CD4-positive, alpha-beta memory T cell (primary cell): ENCODE measurements around the gene CAVIN3. TPM values are rescaled to one million over a fixed set of nuclear protein-coding genes. Genes with fewer than 3 reads are reported as not detected.

ENCODE experiments used
- CTCF ChIA-PET: fragments of 350-600 bp; sonication (Branson Sonifier 250); formaldehyde crosslinking; loops from one replicate; lab custom pipeline; 2021; ENCODE audit warnings: inconsistent platforms; ENCODE audit not compliant: partially characterized antibody; lab: Charles Lee
- POLR2A ChIA-PET: fragments of 350-600 bp; sonication (Branson Sonifier 250); formaldehyde crosslinking; loops from one replicate; lab custom pipeline; 2021; ENCODE audit not compliant: partially characterized antibody; lab: Charles Lee
- DNase-seq, 5 donors: peaks; one replicate each; pipeline versions ENCODE4 v3.0.0 to v3.0.0-alpha.2; 2020 to 2022; ENCODE audit warnings: mixed read lengths in 1 of 5
- H3K27ac ChIP-seq: one replicate; pipeline ENCODE4 v1.7.0; 2013; ENCODE audit warnings: low read depth, low read length
- H3K27me3 ChIP-seq: 2 replicates; pipeline ENCODE4 v1.7.0; 2013; ENCODE audit warnings: mild to moderate bottlenecking, low read length, moderate library complexity; ENCODE audit not compliant: insufficient read depth
- H3K36me3 ChIP-seq: 2 replicates; pipeline ENCODE4 v1.7.0; 2013; ENCODE audit warnings: mild to moderate bottlenecking, low read length, moderate library complexity; ENCODE audit not compliant: insufficient read depth
- H3K4me1 ChIP-seq: 2 replicates; pipeline ENCODE4 v1.7.0; 2013; ENCODE audit warnings: mild to moderate bottlenecking, low read length, moderate library complexity; ENCODE audit not compliant: insufficient read depth
- H3K4me3 ChIP-seq, 2 donors: one replicate each; pipeline ENCODE4 v1.7.0; 2013; ENCODE audit warnings: low read length in 2 of 2, mild to moderate bottlenecking in 1 of 2
- H3K9me3 ChIP-seq, 2 donors: one replicate each; pipeline ENCODE4 v1.7.0; 2013; ENCODE audit warnings: low read length in 2 of 2, control low read depth in 1 of 2; ENCODE audit not compliant: control insufficient read depth in 1 of 2
- H3K27ac Mint-ChIP-seq, 7 donors: one replicate each; pipeline ENCODE4 v1.8.0; 2020 to 2021; ENCODE audit warnings: mixed read lengths in 7 of 7, mild to moderate bottlenecking in 6 of 7, inconsistent platforms in 3 of 7, moderate library complexity in 3 of 7
- H3K27me3 Mint-ChIP-seq, 2 donors: one replicate each; pipeline ENCODE4 v1.8.0; 2020 to 2021; ENCODE audit warnings: mixed read lengths in 2 of 2
- H3K36me3 Mint-ChIP-seq, 2 donors: one replicate each; pipeline ENCODE4 v1.8.0; 2020 to 2021; ENCODE audit warnings: mixed read lengths in 2 of 2, inconsistent platforms in 1 of 2, mild to moderate bottlenecking in 1 of 2
- H3K4me1 Mint-ChIP-seq, 4 donors: one replicate each; pipeline ENCODE4 v1.8.0; 2020 to 2021; ENCODE audit warnings: mixed read lengths in 4 of 4, mild to moderate bottlenecking in 1 of 4
- H3K4me3 Mint-ChIP-seq, 8 donors: one replicate each; pipeline ENCODE4 v1.8.0; 2020 to 2021; ENCODE audit warnings: mixed read lengths in 8 of 8, mild to moderate bottlenecking in 7 of 8, moderate library complexity in 6 of 8, inconsistent platforms in 3 of 8
- H3K9me3 Mint-ChIP-seq, 8 donors: one replicate each; pipeline ENCODE4 v1.8.0; 2020 to 2021; ENCODE audit warnings: mixed read lengths in 8 of 8, mild to moderate bottlenecking in 5 of 8, inconsistent platforms in 3 of 8, moderate library complexity in 1 of 8
- intact Hi-C: fragments of 100-400 bp; cut with micrococcal nuclease; formaldehyde crosslinking; loops from one replicate; pipeline ENCODE4 v1.15.1; 2023
- polyA plus RNA-seq, 2 donors: library from polyadenylated mRNA; unstranded; fragments of 300-500 nt; fragmentation: Illumina TruSeq; gene quantifications; one replicate each; pipeline ENCODE4 v1.2.3, GENCODE V29; 2021
- total RNA-seq, 2 experiments: library from RNA; stranded (reverse); gene quantifications; one replicate each; pipeline ENCODE4 v1.2.3, GENCODE V29; 2021

The CAVIN3 gene
- total and polyA plus RNA-seq, 4 experiments from 2014 or later = 0.36 to 0.70 TPM; not detected in 2

DNA sequence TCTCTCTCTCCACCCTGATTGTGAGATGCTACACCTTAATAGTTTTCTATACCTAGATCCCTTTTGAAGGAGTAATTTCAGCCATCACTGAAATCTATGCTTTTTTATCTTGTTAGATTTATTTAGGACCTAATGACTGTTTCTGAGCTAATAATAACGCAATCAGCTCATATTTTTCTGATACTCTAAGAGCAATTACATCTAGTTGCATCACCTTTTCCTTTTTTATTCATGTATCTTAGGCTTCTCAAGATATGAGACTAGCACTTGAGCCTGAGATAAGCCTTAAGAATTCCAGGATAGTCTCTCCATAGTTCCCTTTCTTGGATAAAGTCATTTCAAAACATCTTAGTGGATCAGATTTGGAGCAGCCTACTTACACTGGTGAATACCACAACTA is 25.1 kb upstream of the CAVIN3 start:
- H3K4me1 Mint-ChIP-seq = no peaks in the 10 kb centered on the region
- H3K27me3 Mint-ChIP-seq = peaks cover 2 to 7% of the 10 kb centered on the region in 2 donors
- Histone ChIP-seq H3K36me3 (no peaks in the 10 kb centered on the region), H3K27ac (no peak overlapping the region), H3K27me3 (no peaks in the 10 kb centered on the region), H3K4me3 (no peak overlapping the region), H3K9me3 (no peaks in the 10 kb centered on the region), H3K4me1 (no peaks in the 10 kb centered on the region)
- H3K27ac Mint-ChIP-seq = no peak overlapping the region
- intact Hi-C loops = no loop called here
- CTCF ChIA-PET = interaction anchor here (1.0 kb wide), 1 partner anchor 17 kb away, joined by 6 read pairs; no protein-coding TSS in a partner anchor
- H3K36me3 Mint-ChIP-seq = no peaks in the 10 kb centered on the region
- H3K4me3 Mint-ChIP-seq = no peak overlapping the region
- POLR2A ChIA-PET = no interaction called here
- H3K9me3 Mint-ChIP-seq = no peaks in the 10 kb centered on the region
- DNase-seq = no peak

DNA sequence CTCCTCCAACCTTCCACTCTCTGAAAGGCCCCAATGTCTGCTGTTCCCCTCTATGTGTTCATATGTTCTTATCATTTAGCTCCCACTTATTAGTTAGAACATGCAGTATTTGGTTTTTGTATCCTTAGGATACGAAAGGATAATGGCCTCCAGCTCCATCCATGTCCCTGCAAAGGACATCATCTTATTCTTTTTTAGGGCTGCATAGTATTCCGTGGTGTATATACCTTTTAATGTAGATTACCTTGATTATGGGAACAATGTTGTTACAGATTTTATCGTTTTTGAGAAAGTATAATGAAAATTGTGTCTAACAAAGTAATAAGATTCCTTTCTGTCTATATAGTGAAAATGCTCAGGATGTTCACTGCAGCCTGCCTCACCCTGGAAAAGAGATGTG is 16.0 kb upstream of the CAVIN3 start:
- Histone ChIP-seq H3K4me1 (no peaks in the 10 kb centered on the region), H3K9me3 (no peaks in the 10 kb centered on the region), H3K36me3 (no peaks in the 10 kb centered on the region), H3K27ac (no peak overlapping the region), H3K27me3 (no peaks in the 10 kb centered on the region), H3K4me3 (no peak overlapping the region)
- intact Hi-C loops = no loop called here
- H3K27ac Mint-ChIP-seq = no peak overlapping the region
- DNase-seq = no peak
- peaks cover 0 to 1% (median 0%) of the 10 kb centered on the region in 8 donors for H3K9me3 Mint-ChIP-seq
- no peaks in the 10 kb centered on the region for H3K4me1 Mint-ChIP-seq
- CTCF ChIA-PET = interaction anchor here (1.5 to 1.6 kb wide), 2 partner anchors 9 to 17 kb away, joined by 4 read pairs; no protein-coding TSS in a partner anchor
- peaks cover 5 to 14% of the 10 kb centered on the region in 2 donors for H3K27me3 Mint-ChIP-seq
- POLR2A ChIA-PET = no interaction called here
- H3K4me3 Mint-ChIP-seq = no peak overlapping the region
- no peaks in the 10 kb centered on the region for H3K36me3 Mint-ChIP-seq

DNA sequence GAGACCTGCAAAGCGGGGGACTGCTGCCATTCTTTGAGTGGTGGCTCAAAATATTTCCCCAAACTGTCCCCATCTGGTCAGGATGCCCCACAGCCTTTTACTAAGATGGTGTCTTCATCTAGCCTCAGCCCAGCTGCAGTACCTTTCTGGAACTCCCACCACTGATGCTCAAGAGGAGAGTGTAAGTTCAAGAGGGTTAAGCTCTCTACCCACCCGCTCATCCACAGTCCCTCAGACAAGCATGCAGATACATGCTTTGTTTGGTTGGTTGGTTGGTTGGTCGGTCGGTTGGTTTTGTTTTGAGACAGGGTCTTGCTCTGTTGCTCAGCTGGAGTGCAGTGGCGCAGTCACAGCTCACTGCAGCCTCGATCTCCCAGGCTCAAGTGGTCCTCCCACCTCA is 14.5 kb upstream of the CAVIN3 start:
- POLR2A ChIA-PET = no interaction called here
- Mint-ChIP-seq H3K4me1 (no peaks in the 10 kb centered on the region), H3K27ac (no peak overlapping the region), H3K4me3 (no peak overlapping the region), H3K9me3 (peaks cover 0 to 1% (median 0%) of the 10 kb centered on the region in 8 donors), H3K27me3 (peaks cover 5 to 11% of the 10 kb centered on the region in 2 donors), H3K36me3 (no peaks in the 10 kb centered on the region)
- no peaks in the 10 kb centered on the region for H3K36me3 ChIP-seq
- no peaks in the 10 kb centered on the region for H3K27me3 ChIP-seq
- no peak for DNase-seq
- H3K27ac ChIP-seq = no peak overlapping the region
- no peak overlapping the region for H3K4me3 ChIP-seq
- CTCF ChIA-PET = interaction anchor here (0.9 to 1.6 kb wide), 3 partner anchors 17 to 28 kb away, joined by 3 to 4 read pairs (median 4); no protein-coding TSS in a partner anchor
- intact Hi-C loops = no loop called here
- H3K9me3 ChIP-seq = no peaks in the 10 kb centered on the region
- no peaks in the 10 kb centered on the region for H3K4me1 ChIP-seq

DNA sequence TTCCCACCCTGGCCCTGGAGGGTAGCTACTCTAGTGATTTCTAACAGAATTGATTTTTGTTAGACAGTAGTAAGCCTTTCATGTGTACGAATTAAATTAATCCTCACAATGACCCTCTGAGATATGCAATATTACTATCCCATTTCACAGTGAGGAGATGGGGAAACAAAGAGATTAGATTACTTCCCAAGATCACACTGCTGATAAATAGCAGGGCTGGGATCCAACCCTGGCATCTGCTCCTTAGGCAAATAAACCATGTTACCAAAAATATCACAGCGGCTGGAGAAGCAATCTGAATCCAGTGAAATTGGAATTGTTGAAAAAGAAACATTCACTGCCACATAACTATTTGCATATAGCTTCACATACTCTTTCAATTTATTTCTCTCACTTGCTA is 12.8 kb upstream of the CAVIN3 start:
- CTCF ChIA-PET = interaction anchor here (1.6 kb wide), 1 partner anchor 22 kb away, joined by 3 read pairs; no protein-coding TSS in a partner anchor
- Histone ChIP-seq H3K27ac (no peak overlapping the region), H3K36me3 (no peaks in the 10 kb centered on the region), H3K4me3 (no peak overlapping the region), H3K27me3 (no peaks in the 10 kb centered on the region), H3K4me1 (no peaks in the 10 kb centered on the region), H3K9me3 (no peaks in the 10 kb centered on the region)
- Mint-ChIP-seq H3K4me3 (no peak overlapping the region), H3K9me3 (peaks cover 0 to 1% (median 0%) of the 10 kb centered on the region in 8 donors), H3K27ac (no peak overlapping the region), H3K36me3 (no peaks in the 10 kb centered on the region), H3K4me1 (no peaks in the 10 kb centered on the region), H3K27me3 (peaks cover 7 to 8% of the 10 kb centered on the region in 2 donors)
- POLR2A ChIA-PET = no interaction called here
- DNase-seq = no peak
- intact Hi-C loops = no loop called here

DNA sequence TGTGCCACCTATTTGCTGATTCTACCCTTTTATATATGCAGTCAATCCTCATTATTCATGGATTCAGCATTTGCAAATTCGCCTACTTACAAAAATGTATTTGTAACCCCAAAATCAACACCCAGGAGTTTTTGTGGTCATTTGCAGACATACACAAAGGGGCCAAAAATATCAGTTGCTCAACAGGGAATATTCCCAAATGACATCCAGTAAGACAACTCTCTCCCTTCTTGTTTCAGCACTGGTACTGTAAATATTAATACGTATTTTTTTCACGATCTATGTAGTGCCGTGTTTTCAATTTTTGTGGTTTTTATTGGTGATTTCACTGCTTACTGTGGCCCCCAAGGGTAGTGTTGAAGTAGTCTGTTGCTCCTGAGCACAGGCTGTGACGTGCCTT is 11.8 kb upstream of the CAVIN3 start:
- POLR2A ChIA-PET = no interaction called here
- Histone ChIP-seq H3K27ac (no peak overlapping the region), H3K36me3 (no peaks in the 10 kb centered on the region), H3K4me1 (no peaks in the 10 kb centered on the region), H3K4me3 (no peak overlapping the region), H3K27me3 (no peaks in the 10 kb centered on the region), H3K9me3 (no peaks in the 10 kb centered on the region)
- Mint-ChIP-seq H3K27ac (no peak overlapping the region), H3K4me1 (no peaks in the 10 kb centered on the region), H3K4me3 (no peak overlapping the region), H3K36me3 (no peaks in the 10 kb centered on the region), H3K27me3 (peaks cover 7 to 14% of the 10 kb centered on the region in 2 donors), H3K9me3 (peaks cover 0 to 1% (median 0%) of the 10 kb centered on the region in 8 donors)
- no peak for DNase-seq
- intact Hi-C loops = no loop called here
- CTCF ChIA-PET = interaction anchor here (1.3 kb wide), 1 partner anchor 31 kb away, joined by 3 read pairs; no protein-coding TSS in a partner anchor

DNA sequence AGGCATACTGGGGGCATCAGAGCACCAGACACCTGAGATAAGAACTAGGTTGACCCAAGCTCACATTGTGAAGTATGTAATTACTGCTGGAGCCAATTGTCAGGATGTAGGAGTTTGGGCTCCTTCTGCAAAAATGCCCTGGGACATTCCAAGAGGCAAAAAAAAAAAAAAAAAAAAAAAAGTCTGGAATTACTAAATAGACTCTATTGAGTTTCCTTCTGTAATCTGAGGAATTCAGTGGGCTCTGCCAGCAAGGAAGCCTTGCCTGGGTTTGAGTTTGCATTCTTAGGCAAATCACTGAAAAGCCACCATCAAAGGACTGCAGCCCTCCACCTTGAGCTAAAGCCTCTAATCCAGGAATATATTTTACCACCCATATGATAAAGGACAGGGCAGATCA is 8.0 kb upstream of the CAVIN3 start:
- Mint-ChIP-seq H3K27me3 (peaks cover 6 to 9% of the 10 kb centered on the region in 2 donors), H3K4me1 (no peaks in the 10 kb centered on the region), H3K4me3 (no peak overlapping the region), H3K27ac (no peak overlapping the region), H3K9me3 (no peaks in the 10 kb centered on the region), H3K36me3 (no peaks in the 10 kb centered on the region)
- H3K27ac ChIP-seq = no peak overlapping the region
- no peaks in the 10 kb centered on the region for H3K9me3 ChIP-seq
- no peaks in the 10 kb centered on the region for H3K36me3 ChIP-seq
- no peak for DNase-seq
- H3K4me1 ChIP-seq = no peaks in the 10 kb centered on the region
- POLR2A ChIA-PET = no interaction called here
- intact Hi-C loops = no loop called here
- H3K4me3 ChIP-seq = no peak overlapping the region
- CTCF ChIA-PET = interaction anchor here (0.7 to 1.6 kb wide), 4 partner anchors 20 to 70 kb away, joined by 3 to 9 read pairs (median 4); no protein-coding TSS in a partner anchor
- no peaks in the 10 kb centered on the region for H3K27me3 ChIP-seq

DNA sequence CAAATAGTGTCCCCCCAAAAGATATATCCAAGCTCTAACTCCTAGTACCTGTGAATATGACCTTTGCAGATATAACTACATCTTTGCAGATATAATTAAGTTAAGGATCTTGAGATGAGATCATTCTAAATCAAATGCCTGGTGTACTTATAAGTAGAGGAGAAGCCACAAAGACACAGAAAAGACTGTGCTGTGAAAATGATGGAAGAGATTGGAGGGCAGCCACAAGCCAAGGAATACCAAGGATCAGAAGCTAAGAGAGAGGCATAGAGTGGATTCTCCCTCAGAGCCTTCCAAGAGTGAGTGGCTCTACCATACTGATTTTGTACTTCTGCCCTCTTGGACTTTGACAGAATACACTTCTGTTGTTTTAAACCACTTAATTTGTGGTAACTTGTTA is 7.5 kb upstream of the CAVIN3 start:
- Histone ChIP-seq H3K27ac (no peak overlapping the region), H3K27me3 (no peaks in the 10 kb centered on the region), H3K9me3 (no peaks in the 10 kb centered on the region), H3K4me1 (no peaks in the 10 kb centered on the region), H3K36me3 (no peaks in the 10 kb centered on the region), H3K4me3 (no peak overlapping the region)
- Mint-ChIP-seq H3K4me3 (no peak overlapping the region), H3K27ac (no peak overlapping the region), H3K9me3 (no peaks in the 10 kb centered on the region), H3K27me3 (peaks cover 6 to 9% of the 10 kb centered on the region in 2 donors), H3K36me3 (no peaks in the 10 kb centered on the region), H3K4me1 (no peaks in the 10 kb centered on the region)
- intact Hi-C loops = no loop called here
- DNase-seq = no peak
- ChIA-PET POLR2A (no interaction called here), CTCF (interaction anchor here (1.0 to 1.7 kb wide), 5 partner anchors 8 to 35 kb away, joined by 3 to 7 read pairs (median 4); no protein-coding TSS in a partner anchor)
